Measurements from ENCODE around the gene PEX7.

DNA sequence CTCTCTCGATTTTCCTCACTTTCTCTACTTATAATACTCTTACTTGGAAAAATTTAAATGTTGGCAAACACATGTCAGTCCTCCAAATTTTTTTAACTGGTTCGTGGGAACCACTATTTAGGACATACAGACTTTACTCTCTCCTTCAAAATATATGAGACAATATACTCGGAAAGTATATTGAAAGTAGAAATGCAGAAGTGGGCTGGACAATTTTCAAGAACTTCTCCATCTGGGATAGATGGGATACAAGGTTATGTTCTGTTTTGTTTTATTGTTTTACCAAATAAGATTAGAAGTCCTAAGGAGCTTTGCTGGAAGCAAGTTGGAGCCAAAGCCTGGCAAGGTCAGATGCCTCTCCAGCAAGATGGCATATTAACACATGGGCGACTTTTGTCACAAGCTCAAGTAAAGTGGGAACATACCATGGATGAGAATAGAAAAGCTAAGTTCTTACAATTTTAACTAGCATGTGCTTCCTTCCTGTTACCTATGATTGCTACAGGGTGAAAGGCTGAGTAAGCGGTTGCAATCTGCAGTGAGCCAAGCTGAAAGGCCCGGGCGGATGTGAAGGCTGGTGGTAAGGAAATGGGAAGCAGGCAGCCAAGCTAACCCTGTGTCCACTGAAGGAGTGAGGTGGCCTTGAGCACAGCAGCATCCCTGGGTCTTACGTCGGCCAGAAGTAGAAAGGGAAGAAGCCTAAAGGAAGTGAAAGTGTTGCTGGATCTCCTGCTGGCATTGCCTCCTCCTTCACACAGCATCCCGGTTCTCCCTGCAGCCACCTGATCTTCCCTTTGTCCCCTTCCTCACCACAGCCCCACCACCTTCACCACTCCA, 37.3 kb upstream of the PEX7 start:
- TF ChIP-seq, protein P1, sequence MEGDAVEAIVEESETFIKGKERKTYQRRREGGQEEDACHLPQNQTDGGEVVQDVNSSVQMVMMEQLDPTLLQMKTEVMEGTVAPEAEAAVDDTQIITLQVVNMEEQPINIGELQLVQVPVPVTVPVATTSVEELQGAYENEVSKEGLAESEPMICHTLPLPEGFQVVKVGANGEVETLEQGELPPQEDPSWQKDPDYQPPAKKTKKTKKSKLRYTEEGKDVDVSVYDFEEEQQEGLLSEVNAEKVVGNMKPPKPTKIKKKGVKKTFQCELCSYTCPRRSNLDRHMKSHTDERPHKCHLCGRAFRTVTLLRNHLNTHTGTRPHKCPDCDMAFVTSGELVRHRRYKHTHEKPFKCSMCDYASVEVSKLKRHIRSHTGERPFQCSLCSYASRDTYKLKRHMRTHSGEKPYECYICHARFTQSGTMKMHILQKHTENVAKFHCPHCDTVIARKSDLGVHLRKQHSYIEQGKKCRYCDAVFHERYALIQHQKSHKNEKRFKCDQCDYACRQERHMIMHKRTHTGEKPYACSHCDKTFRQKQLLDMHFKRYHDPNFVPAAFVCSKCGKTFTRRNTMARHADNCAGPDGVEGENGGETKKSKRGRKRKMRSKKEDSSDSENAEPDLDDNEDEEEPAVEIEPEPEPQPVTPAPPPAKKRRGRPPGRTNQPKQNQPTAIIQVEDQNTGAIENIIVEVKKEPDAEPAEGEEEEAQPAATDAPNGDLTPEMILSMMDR (conservative IDR thresholded peaks at IDR 0.05; ENCODE audit: low read length), result no peak
- no peak for TF ChIP-seq EZH2phosphoT487 (IDR thresholded peaks at IDR 0.05; ENCODE audit: borderline replicate concordance)

Measured in Loucy (cell line).